HG02759 (cell line): ENCODE data around the gene SFTPA2.
"Not testable (repeated sequence)": the region's sequence is repeated elsewhere in the genome, so short reads cannot be mapped to it uniquely, and the experiment has no call there.

Experiments
- ATAC-seq: cut with Tn5 transposase; IDR thresholded peaks from one replicate; pipeline ENCODE4 v1.9.1; 2021; ENCODE audit warnings: mild to moderate bottlenecking, moderate library complexity; ENCODE audit not compliant: unreplicated experiment

Gene SFTPA2

DNA sequence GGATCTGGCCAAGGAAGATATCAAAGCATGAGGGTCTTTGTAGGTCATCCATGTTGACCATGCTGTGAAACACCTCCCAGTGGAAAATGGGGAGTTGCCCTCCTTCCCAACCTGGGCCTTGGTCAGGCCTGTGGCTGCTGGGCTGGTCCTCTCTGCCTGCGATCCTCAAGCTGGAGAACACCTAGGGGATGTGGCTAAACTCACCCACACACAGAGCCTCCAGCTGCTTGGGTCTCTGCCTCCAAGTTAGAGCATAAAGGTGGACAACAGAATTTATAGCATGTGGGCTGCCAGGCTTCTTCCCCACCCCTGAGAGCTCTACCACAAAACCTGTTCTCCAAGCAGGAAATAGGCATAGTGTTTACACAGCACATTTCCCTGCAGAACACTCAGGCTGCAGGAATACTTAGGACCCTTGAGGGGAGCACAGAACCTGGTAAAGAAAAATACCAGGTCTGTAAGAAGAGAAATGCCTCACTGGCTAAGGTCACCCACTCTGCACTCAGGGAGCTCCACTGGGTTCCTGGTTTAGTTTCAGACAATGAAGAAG is at the start of gene SFTPA2:
SFTPA2 (minus strand) TSS at position 248 of the 550 bp plus-strand sequence. CDS start 924 bp downstream, outside the sequence.
- ATAC-seq: no peak

DNA sequence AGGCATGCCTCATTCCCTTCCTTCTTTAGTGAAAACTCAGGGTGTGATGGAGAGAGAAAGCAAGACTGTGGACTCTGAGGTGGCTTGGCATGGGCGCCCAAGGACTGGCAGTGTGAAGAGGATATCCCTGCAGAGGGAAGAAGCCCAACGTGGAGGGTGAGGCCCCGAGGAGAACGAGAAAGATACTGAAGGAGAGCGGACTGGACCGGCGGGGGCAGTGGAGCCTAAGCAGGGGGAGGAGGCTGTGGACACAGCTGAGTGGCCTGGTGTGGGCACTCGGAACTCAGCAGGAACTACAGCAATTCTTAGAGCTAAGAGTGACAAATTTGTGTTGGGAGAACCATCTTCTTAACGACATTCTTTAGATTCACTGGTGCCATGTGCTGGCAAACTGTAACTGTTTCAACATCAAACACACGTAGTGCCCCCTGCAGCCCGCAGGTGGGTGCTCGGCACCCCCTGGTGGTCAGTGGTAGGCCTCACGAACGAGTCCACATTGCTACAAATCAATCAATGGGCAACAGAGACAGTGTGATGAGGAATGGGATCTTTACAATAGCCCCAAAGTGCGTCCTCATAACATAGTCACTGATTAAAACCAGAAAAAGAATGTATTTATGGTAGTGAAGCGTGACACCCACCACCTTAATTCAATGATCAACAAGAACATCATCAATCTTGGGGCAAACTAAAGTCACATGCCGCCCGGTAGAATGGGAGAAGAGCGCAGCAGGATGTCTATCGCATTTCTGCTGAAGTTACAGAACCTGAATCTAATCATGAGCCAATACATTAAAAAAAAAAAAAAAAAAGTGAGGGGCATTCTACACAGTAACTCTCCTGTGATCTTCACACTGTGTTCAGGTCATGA is 48.5 kb upstream of the SFTPA2 start:
- peak; percentile 60 for ATAC-seq

DNA sequence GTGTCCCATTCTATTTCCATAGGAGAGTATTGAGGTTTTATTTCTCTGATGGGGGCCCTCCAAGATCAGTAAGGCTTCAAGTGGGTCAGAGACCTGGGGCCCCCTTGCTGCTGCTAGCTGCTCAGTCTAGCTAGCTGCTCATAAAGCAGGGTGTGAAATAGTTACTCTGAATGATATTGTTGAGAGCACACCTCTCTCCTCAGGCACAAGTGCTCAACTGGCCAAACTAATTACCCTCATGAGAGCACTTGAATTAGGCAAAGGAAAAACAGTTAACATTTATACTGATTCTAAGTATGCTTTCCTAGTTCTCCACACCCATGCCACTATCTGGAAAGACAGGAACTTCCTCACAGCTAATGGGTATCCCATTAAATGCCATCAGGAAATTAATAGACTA is 45.1 kb upstream of the SFTPA2 start:
- ATAC-seq: no peak

DNA sequence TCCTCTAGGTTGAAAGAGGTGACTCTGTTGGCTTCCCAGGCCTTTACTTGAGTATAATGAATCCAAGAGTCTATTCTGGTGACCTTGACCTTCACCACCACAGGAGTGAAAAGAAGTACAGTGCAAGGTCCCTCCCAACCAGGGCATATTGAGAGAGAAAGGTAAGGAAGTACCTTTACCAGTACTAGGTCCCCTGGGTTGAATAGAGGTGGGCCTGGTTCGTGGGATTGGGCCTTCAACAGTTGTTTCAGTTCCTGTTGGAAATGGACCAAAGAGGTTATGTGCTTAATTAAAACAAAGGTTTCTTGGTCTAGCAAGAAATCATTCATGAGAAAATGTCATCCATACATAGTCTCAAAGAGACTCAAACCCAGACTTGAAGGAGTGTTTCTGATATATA is 44.1 kb upstream of the SFTPA2 start:
- no peak for ATAC-seq

DNA sequence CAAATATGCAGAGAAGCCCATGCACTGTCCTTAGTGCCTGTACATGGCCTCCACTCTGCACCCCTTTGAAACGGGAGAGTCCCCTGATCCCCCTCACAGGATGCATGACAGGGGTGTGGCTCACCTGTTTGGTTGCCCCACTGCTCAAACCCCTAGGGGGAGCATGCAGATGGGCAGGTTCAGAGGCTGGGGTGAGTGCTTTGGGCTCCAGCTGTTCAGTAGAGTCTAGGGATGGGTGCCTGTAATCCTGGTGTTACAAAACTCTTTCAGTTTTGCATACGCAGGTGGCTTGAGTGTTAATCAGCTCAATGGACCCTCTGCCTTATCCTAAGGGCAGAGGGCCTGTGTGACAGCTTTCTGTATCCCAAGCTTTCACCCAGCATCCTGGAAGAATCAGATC is 42.7 kb upstream of the SFTPA2 start:
- ATAC-seq: no peak

DNA sequence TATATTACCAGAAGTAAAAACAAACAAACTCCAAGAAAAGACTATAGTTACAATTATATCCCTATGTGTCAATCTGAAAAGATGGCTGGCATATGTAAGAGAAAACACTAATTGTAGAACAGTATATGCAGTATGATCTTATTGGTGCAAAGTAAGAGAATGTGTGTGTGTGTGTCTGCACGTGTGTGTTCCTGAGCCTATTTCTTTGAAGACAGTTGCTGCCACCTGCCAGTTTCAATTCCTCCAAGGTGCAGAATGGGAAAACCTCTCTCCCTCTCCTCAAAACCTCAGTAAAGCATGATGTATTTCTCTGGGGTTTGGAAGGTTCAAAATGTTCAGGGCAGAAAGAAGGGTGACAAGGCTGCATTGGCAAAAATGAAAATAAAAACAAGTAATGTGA is 41.7 kb upstream of the SFTPA2 start:
- peak; percentile 40 for ATAC-seq

DNA sequence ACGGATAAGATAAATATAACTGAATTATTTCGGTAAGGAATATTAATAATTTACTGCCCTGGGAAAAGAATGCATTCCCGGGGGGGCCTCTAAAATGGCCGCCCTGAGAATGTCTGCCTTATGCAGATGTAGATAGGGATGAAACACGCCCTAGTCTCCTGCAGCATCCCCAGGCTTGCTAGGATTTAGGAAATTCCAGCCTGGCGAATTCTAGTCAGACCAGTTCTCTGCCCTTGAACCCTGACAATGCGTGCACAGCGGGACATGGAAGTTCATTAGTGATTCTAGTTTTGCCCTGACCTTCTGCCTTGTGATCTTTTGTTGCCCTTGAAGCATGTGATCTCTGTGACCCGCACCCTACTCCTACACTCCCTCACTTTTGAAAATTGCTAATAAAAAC is 39.4 kb upstream of the SFTPA2 start:
- ATAC-seq: not testable (repeated sequence)

DNA sequence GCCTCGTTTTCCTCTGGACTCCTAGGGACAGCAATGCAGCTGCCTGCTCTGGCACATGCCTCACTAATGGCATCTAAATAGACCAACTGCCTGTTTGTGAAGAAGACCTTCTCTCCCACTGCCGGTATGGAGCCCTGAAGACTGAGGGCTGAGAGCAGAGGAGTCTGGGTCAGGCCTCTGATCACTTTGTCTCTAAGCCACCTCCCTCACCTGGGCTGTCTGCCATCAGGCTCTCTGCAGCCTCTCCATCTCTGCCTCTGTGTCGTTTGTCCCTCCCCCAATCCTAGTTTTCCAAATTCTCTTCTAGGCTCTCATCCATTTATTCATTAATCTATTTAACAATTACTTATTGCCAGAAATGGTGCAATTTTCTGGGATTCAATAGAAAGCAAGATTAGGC is 35.3 kb upstream of the SFTPA2 start:
- ATAC-seq: no peak

DNA sequence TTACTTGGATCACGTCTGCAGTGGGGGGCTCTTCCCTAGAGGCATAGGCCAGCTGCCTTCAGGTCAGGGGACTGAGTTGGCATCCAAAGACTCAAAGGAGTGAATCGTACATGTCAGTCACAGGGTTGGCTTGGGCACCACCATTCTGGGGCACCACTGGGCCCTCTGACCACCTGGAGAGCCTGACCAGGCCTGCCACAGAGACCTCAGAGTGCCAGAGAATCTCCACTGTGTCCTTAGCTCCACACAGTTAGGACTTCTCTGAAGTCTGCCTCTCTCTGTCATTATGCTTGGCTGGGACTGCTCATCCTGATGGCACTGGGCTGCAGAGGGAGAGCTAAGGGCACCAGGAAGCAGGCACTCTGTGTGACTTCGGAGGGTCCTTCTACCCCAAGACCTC is 34.4 kb upstream of the SFTPA2 start:
- ATAC-seq: not testable (repeated sequence)

DNA sequence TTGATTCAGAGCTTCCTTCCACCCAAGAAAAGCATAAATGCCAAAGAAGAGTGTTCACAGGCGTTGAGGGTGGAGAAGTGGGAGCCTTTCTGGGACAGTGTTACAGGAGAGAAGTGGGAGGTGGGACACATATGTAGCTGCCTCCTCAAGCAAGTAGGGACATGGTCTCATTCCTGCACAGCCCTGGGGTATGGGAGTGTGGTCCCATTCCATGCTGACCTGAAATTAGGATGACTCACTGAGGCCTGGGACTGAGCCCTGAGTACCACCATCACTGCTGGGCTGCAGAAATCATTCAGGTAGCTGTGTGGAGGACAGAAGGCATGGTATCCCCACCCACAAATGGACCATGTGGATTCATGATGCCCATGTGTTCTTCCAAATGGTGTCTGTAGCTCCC is 33.2 kb upstream of the SFTPA2 start:
- no peak for ATAC-seq

DNA sequence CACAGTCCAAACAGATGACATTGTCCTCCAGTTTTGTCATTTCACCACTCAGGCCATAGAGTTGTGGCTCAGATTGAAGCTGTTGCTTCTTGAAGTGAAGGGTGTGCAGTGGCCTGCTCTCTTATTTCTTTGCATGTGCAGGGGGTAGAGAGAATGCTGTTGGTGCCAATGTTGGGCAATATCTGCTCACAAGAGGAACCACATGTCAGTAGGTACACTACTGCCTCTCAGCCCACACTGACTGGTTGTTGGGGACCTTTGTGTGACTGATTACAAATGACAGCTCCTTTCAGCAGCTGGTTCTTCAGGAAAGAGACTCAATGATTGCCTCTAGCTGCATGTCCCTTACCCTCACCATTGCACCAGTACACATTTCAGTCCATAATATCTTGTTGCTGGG is 28.6 kb upstream of the SFTPA2 start:
- no peak for ATAC-seq

DNA sequence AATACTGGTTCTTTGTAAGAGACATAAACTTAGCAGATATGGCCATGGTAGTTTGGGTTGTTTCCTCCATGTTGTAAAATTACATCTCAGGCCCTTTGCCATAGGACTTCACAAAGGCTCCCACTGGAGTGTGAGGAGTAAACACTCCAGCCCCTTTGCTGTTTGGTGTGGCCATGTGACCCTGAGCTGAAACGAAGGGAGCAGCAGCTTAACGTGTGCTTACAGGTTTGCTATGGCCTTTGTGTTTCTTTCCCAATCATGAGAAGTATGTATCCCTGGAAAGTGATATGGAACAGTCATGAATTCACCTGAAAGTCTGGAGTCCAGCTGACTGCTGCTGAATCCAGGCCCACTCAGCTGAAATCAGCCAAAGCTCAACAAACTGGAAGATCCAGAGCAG is 26.7 kb upstream of the SFTPA2 start:
- ATAC-seq: no peak

DNA sequence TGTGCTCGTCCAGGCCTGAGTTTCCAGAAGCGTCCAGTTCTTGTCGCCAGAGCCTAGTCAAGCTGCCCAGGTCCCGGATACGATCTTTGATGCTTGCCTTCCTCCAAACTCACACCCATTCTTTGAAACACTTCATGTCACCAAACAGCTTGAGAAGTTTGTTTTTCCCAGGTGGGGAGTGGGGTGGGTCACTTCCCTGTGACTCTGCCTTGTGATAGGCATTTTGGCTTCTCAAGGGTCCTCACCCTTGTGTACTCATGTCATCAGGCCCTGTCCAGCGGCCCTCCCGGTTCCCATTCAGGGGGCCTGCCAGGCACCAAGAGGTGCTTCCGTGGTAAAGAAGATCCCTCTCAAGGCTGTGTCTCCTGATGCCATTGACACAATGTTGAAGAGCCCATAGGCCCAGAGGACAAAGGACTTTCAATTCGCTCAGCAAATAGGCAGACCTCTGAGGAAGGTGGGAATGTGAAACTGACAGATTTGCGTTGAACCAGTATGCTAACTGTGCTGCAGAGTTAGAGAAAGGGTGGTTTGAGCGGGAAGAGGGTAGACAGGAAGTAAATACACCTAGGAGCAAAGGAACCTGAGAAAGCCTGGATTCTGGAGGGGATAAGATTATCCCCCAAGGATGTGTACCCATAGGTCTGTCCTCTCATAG is 25.8 kb upstream of the SFTPA2 start:
- no peak for ATAC-seq

DNA sequence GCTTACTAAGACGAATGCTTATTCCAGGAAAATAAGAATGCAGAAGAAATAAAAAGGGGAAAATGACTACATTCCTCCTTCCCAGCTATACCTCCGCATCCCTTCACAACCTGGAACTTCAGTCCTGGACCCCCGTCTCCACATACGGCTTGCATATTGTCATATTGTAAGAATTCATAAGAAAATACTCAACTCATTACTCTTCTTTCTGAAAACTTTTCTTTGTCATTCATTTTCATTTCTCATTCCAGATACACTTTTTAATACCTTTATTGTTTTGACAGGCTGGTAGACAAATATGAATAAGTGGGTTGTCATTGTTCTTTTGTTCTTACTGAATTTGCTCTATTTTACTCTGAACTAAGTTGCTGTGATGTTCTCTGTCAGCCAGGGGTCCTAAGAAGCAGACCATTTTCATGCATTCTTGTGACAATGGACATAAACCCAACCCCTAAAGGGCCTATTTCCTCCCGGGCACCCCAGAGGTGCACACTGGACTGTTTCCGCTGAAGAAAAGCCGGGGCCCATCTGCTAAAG is 23.3 kb upstream of the SFTPA2 start:
- ATAC-seq: no peak

DNA sequence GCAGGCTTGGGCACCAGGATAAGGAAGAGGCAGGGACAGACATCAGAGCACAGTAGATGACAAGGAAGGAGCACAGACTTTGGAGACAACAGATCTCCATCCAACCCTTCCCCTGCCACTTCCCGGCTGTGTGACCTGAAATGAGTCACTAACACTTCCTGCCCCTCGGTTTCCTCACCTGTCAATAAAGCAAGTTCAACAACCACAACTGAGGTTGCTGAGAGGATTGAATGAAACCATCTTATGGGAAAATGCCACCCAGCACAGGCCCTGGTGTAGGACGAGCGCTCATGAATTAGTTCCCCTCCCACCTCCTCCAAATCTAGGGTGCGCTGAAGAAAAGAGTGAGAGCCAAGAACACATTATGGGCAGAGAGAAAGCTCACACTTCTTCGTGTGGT is 22.7 kb upstream of the SFTPA2 start:
- not testable (repeated sequence) for ATAC-seq

DNA sequence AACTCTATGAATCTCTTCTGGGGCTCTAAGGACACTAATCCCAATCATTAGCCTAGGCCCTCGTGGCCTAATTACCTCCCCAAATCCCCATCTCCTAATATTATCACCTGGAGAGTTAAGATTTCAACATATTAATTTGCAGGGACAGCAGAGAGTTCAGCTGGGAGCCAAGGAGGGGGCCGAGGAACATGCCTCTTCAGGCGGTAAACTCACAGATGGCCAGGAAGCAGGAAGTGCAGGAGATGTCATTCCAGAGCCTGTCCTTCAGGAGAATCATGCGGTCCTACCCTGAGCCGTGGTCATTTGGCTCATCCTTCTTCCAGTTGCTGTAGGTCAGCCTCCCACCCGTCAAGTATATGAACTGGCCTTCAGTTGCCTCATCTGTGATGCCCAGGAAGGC is 21.9 kb upstream of the SFTPA2 start:
- ATAC-seq: no peak

DNA sequence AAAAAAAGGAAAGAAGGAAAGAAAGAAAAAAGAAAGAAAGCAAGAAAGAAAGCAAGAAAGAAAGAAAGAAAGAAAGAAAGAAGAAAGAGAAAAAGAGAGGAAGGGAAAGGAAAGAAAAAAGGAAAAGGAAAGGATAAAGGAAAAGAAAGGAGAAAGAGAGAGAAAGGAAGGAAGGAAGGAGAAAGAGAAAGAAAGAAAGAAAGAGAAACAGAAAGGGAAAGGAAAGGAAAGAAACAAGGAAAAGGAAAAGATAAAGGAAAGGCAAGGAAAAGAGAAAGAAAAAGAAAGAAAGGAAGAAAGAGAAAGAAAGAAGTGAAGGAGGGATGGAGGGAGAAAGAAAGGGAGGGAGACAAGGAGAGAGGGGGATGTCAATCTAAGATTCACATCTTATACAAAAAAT is 20.8 kb upstream of the SFTPA2 start:
- no peak for ATAC-seq

DNA sequence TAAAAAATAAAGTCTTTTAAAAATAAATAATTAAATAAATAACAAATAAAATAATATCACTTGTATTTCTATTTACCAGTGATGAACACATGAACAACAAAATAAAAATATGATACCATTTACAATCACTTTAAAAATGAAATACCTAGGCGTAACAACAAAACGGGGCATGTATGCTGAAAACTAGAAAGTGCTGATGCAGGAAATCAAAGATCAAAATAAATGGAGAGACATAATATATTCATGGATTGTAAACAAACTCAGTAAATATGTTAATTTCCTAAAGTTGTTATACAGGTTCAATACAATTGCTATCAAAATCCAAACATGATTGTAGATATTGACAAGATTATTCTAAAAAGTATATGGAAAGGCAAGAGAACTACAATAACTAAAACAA is 19.2 kb upstream of the SFTPA2 start:
- no peak for ATAC-seq

DNA sequence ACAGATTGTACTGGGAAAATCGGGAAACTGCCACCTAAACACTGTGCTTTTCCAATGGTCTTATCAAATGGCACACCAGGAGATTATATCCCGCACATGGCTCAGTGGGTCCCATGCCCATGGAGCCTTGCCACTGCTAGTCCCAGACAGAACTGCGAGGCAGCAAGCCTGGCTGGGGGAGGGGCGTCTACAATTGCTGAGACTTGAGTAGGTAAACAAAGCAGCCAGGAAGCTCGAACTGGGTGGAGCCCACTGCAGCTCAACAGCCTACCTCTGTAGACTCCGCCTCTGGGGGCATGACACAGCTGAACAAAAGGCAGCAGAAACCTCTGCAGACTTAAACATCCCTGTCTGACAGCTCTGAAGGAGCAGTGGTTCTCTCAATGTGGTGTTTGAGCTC is 10.4 kb upstream of the SFTPA2 start:
- ATAC-seq: not testable (repeated sequence)

DNA sequence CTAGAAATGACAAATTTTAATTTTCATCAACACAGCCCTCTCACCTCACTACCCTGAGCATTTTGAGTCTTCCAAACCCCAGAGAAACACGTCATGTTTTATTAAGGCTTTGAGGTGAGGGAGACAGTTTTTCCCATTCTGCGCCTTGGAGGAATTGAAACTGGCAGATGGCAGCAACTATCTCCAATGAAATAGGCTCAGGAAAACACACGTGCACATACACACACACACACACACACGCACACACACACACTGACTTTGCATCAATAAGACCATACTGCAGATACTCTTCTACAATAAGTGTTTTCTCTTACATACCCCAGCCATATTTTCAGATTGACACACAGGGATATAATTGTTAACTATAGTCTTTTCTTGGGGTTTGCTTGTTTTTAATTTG is 3.2 kb upstream of the SFTPA2 start:
- no peak for ATAC-seq

DNA sequence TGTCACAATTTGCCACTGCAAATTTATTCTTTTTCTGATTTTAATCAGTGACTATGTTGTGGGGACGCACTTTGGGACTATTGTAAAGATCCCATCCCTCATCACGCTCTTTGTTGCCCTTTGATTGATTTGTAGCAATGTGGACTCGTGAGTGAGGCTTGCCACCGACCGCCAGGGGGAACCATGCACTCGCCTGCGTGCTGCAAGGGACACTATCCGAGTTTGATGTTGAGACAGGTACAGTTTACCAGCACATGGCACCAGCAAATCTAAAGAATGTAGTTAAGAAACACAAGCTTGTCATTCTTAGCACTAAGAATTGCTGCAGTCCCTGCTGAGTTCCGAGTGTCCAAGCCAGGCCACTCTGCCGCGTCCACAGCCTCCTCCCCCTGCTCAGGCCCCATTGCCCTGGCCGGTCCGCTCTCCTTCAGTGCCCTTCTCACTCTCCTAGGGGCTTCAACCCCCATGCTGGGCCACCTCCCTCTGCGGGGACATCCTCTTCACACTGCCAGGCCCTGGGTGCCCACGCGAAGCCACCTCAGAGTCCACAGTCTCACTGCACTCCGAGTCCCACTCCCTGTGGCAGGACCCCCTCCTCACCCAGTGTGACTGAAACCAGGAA is 2.0 kb upstream of the SFTPA2 start:
- ATAC-seq: peak; percentile 75
